Keratinocyte (primary cell): ENCODE results near the gene DDIT3. TPM values are rescaled to one million over a fixed set of nuclear protein-coding genes. Genes with fewer than 3 reads are reported as not detected.

Source experiments
- DNase-seq: peaks from one replicate; pipeline ENCODE4 v3.0.0-alpha.2; 2011; ENCODE audit warnings: low read depth, missing footprints, low spot score
- FAIRE-seq: peaks from 2 replicates; lab custom pipeline; 2011; peaks lifted over from hg19 to GRCh38; lab: Jason Lieb, UNC
- H2AFZ ChIP-seq: 2 replicates; pipeline ENCODE4 v1.6.0; 2012; ENCODE audit warnings: low read length, control low read depth, inconsistent platforms; ENCODE audit not compliant: control insufficient read depth
- H3K27ac ChIP-seq: 2 replicates; pipeline ENCODE4 v1.5.1; 2011; ENCODE audit warnings: low read length; ENCODE audit not compliant: control insufficient read depth, insufficient read depth
- H3K27me3 ChIP-seq: 3 replicates; pipeline ENCODE4 v1.6.0; 2011; ENCODE audit warnings: low read length; ENCODE audit not compliant: control insufficient read depth, insufficient read depth; ENCODE audit errors: extremely low read depth
- H3K36me3 ChIP-seq, 2 experiments: 2 replicates in 1 of 2; 3 replicates in 1 of 2; pipeline ENCODE4 v1.5.1; 2011; ENCODE audit warnings: low read length in 2 of 2, mild to moderate bottlenecking in 1 of 2; ENCODE audit not compliant: control insufficient read depth in 2 of 2, insufficient read depth in 2 of 2; ENCODE audit errors: extremely low read depth in 1 of 2
- H3K4me1 ChIP-seq: 3 replicates; pipeline ENCODE4 v1.5.1; 2011; ENCODE audit warnings: low read length; ENCODE audit not compliant: control insufficient read depth, insufficient read depth; ENCODE audit errors: extremely low read depth
- H3K4me2 ChIP-seq: 3 replicates; pipeline ENCODE4 v1.6.0; 2011; ENCODE audit warnings: low read depth, low read length; ENCODE audit not compliant: control insufficient read depth, insufficient read depth; ENCODE audit errors: extremely low read depth
- H3K4me3 ChIP-seq, 3 experiments: fragments of 200-600 bp in 1 of 3; sonication (generic) in 1 of 3; 2 replicates in 2 of 3; 3 replicates in 1 of 3; pipeline ENCODE4 v1.5.1; 2011 to 2016; ENCODE audit warnings: low read length in 3 of 3, mild to moderate bottlenecking in 3 of 3, control low read depth in 2 of 3, inconsistent platforms in 1 of 3, low read depth in 1 of 3, mixed read lengths in 1 of 3, mixed run types in 1 of 3, moderate library complexity in 1 of 3; ENCODE audit not compliant: control insufficient read depth in 2 of 3, insufficient read depth in 2 of 3; ENCODE audit errors: extremely low read depth in 1 of 3
- H3K79me2 ChIP-seq: 2 replicates; pipeline ENCODE4 v1.6.0; 2012; ENCODE audit warnings: low read length; ENCODE audit not compliant: control insufficient read depth, insufficient read depth
- H3K9ac ChIP-seq: 3 replicates; pipeline ENCODE4 v1.6.0; 2011; ENCODE audit warnings: low read length; ENCODE audit not compliant: control insufficient read depth, insufficient read depth; ENCODE audit errors: extremely low read depth
- H3K9me1 ChIP-seq: 3 replicates; pipeline ENCODE4 v1.6.0; 2011; ENCODE audit warnings: low read length; ENCODE audit not compliant: control insufficient read depth, insufficient read depth; ENCODE audit errors: extremely low read depth
- H3K9me3 ChIP-seq: 2 replicates; pipeline ENCODE4 v1.5.1; 2012; ENCODE audit warnings: low read depth, low read length; ENCODE audit not compliant: control insufficient read depth
- H4K20me1 ChIP-seq: 3 replicates; pipeline ENCODE4 v1.6.0; 2011; ENCODE audit warnings: low read length; ENCODE audit not compliant: control insufficient read depth, insufficient read depth; ENCODE audit errors: extremely low read depth
- CTCF ChIP-seq, 3 experiments: IDR thresholded peaks in 1 of 3; conservative IDR thresholded peaks in 1 of 3; optimal IDR thresholded peaks in 1 of 3; 2 replicates in 2 of 3; 3 replicates in 1 of 3; pipeline versions ENCODE3 to v1.5.1; 2011; ENCODE audit warnings: low read length in 3 of 3, mild to moderate bottlenecking in 3 of 3, moderate library complexity in 2 of 3, control low read depth in 1 of 3, inconsistent platforms in 1 of 3; ENCODE audit not compliant: insufficient read depth in 2 of 3; ENCODE audit errors: extremely low read depth in 1 of 3
- EZH2 ChIP-seq: IDR thresholded peaks from one replicate; pipeline ENCODE4 v1.6.1; 2012; ENCODE audit warnings: inconsistent platforms, mild to moderate bottlenecking, low read length, moderate library complexity
- dilution Hi-C: fragments of 300-500 bp; cut with MboI; formaldehyde crosslinking; loops from one replicate; pipeline ENCODE4 v1.7.0; 2020; ENCODE audit warnings: low sequenced_read_pairs; ENCODE audit not compliant: extremely low pct_ligation_motif_present
- polyA plus RNA-seq, 5 experiments: library from polyadenylated mRNA; depleted of rRNA in 3 of 5; stranded (reverse) in 3 of 5; stranded (forward) in 1 of 5; unstranded in 1 of 5; fragments of >200 nt; gene quantifications; 1 replicate in 1 of 5; 2 replicates in 3 of 5; 3 replicates in 1 of 5; pipeline versions ENCODE4 v1.2.1 to v1.2.3, GENCODE V29; 2011 to 2012; ENCODE audit warnings: missing spikeins in 2 of 5, low read depth in 1 of 5, low replicate concordance in 1 of 5

Gene DDIT3
- polyA plus RNA-seq, 1 donor (not counting 4 experiments of a cell fraction or from before 2014, with no cell fraction given), result 25.6 TPM

GRCh38 chr12:57539134-57539768 lies 18.9 kb upstream of the DDIT3 start:
- no peaks in the 10 kb centered on the region for H3K9me1 ChIP-seq
- dilution Hi-C loops, result no loop called here
- no peak for TF ChIP-seq CTCF (optimal IDR thresholded peaks at IDR 0.05 in 1 of 3, IDR thresholded peaks at IDR 0.05 in 1 of 3, conservative IDR thresholded peaks at IDR 0.05 in 1 of 3; ENCODE audit: extremely low read depth in 1 of 3, insufficient read depth in 2 of 3, low read length in 3 of 3)
- TF ChIP-seq EZH2, result no peak
- no peak overlapping the region for H2AFZ ChIP-seq
- H3K36me3 ChIP-seq, result peaks cover 22 to 38% of the 10 kb centered on the region in 2 experiments
- DNase-seq (no peak), FAIRE-seq (no peak)
- H3K9me3 ChIP-seq, result no peaks in the 10 kb centered on the region
- peaks cover 4% of the 10 kb centered on the region for H4K20me1 ChIP-seq
- H3K27me3 ChIP-seq, result no peaks in the 10 kb centered on the region
- no peak overlapping the region for H3K4me3 ChIP-seq
- no peaks in the 10 kb centered on the region for H3K4me1 ChIP-seq
- peaks cover 10% of the 10 kb centered on the region for H3K79me2 ChIP-seq
- H3K27ac ChIP-seq, result no peak overlapping the region
- H3K9ac ChIP-seq, result no peak overlapping the region
- H3K4me2 ChIP-seq, result no peak overlapping the region

GRCh38 chr12:57536597-57536942 lies 16.3 kb upstream of the DDIT3 start:
- TF ChIP-seq CTCF (optimal IDR thresholded peaks at IDR 0.05 in 1 of 3, IDR thresholded peaks at IDR 0.05 in 1 of 3, conservative IDR thresholded peaks at IDR 0.05 in 1 of 3; ENCODE audit: extremely low read depth in 1 of 3, insufficient read depth in 2 of 3, low read length in 3 of 3) (no peak), EZH2 (no peak)
- Histone ChIP-seq H3K9me1 (no peaks in the 10 kb centered on the region), H2AFZ (no peak overlapping the region), H3K36me3 (peaks cover 41 to 50% of the 10 kb centered on the region in 2 experiments), H3K4me3 (no peak overlapping the region), H3K9me3 (no peaks in the 10 kb centered on the region), H3K9ac (no peak overlapping the region), H3K27me3 (no peaks in the 10 kb centered on the region), H3K27ac (no peak overlapping the region), H3K4me2 (no peak overlapping the region), H3K4me1 (no peaks in the 10 kb centered on the region), H4K20me1 (no peaks in the 10 kb centered on the region), H3K79me2 (no peaks in the 10 kb centered on the region)
- dilution Hi-C loops, result no loop called here
- FAIRE-seq (no peak), DNase-seq (no peak)
